ENCODE data around the gene FRMD4B. TPM values are rescaled to one million over a fixed set of nuclear protein-coding genes. Genes with fewer than 3 reads are reported as not detected.

FRMD4B gene
- total and polyA plus RNA-seq, 10 of the 15 experiments (the other 5 are each of a cell fraction or from before 2014, with no cell fraction given): 3.9 to 11.4 (median 8.0) TPM

- TF ChIP-seq POLR2AphosphoS2 (IDR thresholded peaks at IDR 0.05; ENCODE audit: low read depth, low read length) (no peak), HDGF (IDR thresholded peaks at IDR 0.05) (no peak), MXI1 (IDR thresholded peaks at IDR 0.05; ENCODE audit: low read depth, low read length) (no peak), EZH2 (IDR thresholded peaks at IDR 0.05; ENCODE audit: borderline replicate concordance, control insufficient read depth, low read depth, low read length) (no peak), SKIL (IDR thresholded peaks at IDR 0.05; ENCODE audit: low read depth, poor library complexity, severe bottlenecking) (no peak), TAF1 (IDR thresholded peaks at IDR 0.05; ENCODE audit: borderline replicate concordance, low read depth, low read length) (no peak), IRF3 (IDR thresholded peaks at IDR 0.05) (no peak), RELA (IDR thresholded peaks at IDR 0.05; ENCODE audit: borderline replicate concordance, partially characterized antibody) (no peak), IKZF1 (conservative IDR thresholded peaks at IDR 0.05) (peak; percentile 56), E4F1 (IDR thresholded peaks at IDR 0.05; ENCODE audit: borderline replicate concordance, partially characterized antibody) (no peak), CREB1 (IDR thresholded peaks at IDR 0.05; ENCODE audit: low read depth) (no peak), JUNB (IDR thresholded peaks at IDR 0.05) (peak; percentile 61), CHD1 (IDR thresholded peaks at IDR 0.05; ENCODE audit: low read depth, low read length) (no peak), TCF3 (IDR thresholded peaks at IDR 0.05; ENCODE audit: borderline replicate concordance, insufficient read depth, low read depth, low read length) (no peak), NFYB (IDR thresholded peaks at IDR 0.05; ENCODE audit: insufficient read depth, low read depth, low read length) (no peak), MEF2B (IDR thresholded peaks at IDR 0.05; ENCODE audit: partially characterized antibody, poor library complexity, severe bottlenecking) (peak; percentile 28)
Measured at GRCh38 chr3:69353503-69353902, 32.4 kb downstream of the FRMD4B start (continued).
